BLaER1 (cell line): ENCODE data around the gene LAMA2.

Source experiments
- H3K27ac ChIP-seq: shearing (Covaris generic); formaldehyde crosslinking; 2 replicates; pipeline ENCODE4 v1.8.1; 2022
- H3K27me3 ChIP-seq: shearing (Covaris generic); formaldehyde crosslinking; 2 replicates; pipeline ENCODE4 v1.8.1; 2022
- H3K36me3 ChIP-seq: shearing (Covaris generic); formaldehyde crosslinking; 2 replicates; pipeline ENCODE4 v1.8.1; 2022
- H3K4me1 ChIP-seq: shearing (Covaris generic); formaldehyde crosslinking; 2 replicates; pipeline ENCODE4 v1.8.1; 2022
- H3K4me2 ChIP-seq: shearing (Covaris generic); formaldehyde crosslinking; 2 replicates; pipeline ENCODE4 v1.8.1; 2022
- H3K4me3 ChIP-seq: shearing (Covaris generic); formaldehyde crosslinking; 2 replicates; pipeline ENCODE4 v1.8.1; 2022
- H3K9ac ChIP-seq: shearing (Covaris generic); formaldehyde crosslinking; 2 replicates; pipeline ENCODE4 v1.8.1; 2022
- H3K9me3 ChIP-seq: shearing (Covaris generic); formaldehyde crosslinking; 2 replicates; pipeline ENCODE4 v1.8.1; 2022
- H4K20me1 ChIP-seq: shearing (Covaris generic); formaldehyde crosslinking; 2 replicates; pipeline ENCODE4 v1.8.1; 2022
- Cebpa-rat ChIP-seq: shearing (Covaris generic); IDR thresholded peaks from 2 replicates; pipeline ENCODE4 v1.8.1; 2022

The LAMA2 gene

DNA sequence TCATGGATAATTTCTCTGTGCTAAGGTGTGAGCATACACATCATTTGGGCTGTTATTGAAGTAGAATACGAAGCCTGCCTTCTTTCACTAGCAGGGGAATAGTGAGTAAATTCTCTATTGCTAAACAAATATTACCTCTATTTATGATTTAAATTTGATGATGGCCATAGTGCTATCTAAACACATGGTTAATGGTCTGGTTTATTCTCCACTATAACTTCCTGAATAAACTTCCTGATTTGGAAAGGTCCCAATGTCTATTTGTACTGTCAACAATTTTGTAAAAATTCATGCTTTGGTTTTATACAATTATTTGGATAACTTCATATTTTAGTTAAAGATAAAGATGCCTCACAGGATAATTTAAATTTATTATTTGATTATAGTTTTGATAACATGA, 426.2 kb downstream of the LAMA2 start:
- H3K4me3 ChIP-seq: no peak overlapping the region
- no peak overlapping the region for H3K27ac ChIP-seq
- no peak overlapping the region for H3K4me2 ChIP-seq
- no peaks in the 10 kb centered on the region for H4K20me1 ChIP-seq
- H3K27me3 ChIP-seq: no peaks in the 10 kb centered on the region
- peaks cover 4% of the 10 kb centered on the region; the same call in 1 of the 2 replicates for H3K9me3 ChIP-seq
- H3K36me3 ChIP-seq: no peaks in the 10 kb centered on the region
- no peak for TF ChIP-seq Cebpa-rat
- no peak overlapping the region for H3K9ac ChIP-seq
- H3K4me1 ChIP-seq: no peaks in the 10 kb centered on the region

DNA sequence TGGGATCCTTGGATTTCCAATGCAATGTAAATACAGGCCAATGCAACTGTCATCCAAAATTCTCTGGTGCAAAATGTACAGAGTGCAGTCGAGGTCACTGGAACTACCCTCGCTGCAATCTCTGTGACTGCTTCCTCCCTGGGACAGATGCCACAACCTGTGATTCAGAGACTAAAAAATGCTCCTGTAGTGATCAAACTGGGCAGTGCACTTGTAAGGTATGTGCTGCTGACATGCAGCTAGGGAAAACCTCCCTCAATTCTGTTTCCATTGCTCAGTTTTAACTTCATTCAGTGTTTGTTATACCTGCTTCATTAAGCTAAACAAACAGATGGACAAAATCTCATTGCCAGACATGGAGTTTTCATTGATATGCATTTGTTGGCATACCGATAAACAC, 429.9 kb downstream of the LAMA2 start:
- Histone ChIP-seq H3K27me3 (no peaks in the 10 kb centered on the region), H3K9me3 (peaks cover 4% of the 10 kb centered on the region; the same call in 1 of the 2 replicates), H4K20me1 (no peaks in the 10 kb centered on the region), H3K27ac (no peak overlapping the region), H3K4me3 (no peak overlapping the region), H3K4me2 (no peak overlapping the region), H3K4me1 (no peaks in the 10 kb centered on the region), H3K9ac (no peak overlapping the region), H3K36me3 (no peaks in the 10 kb centered on the region)
- no peak for TF ChIP-seq Cebpa-rat

DNA sequence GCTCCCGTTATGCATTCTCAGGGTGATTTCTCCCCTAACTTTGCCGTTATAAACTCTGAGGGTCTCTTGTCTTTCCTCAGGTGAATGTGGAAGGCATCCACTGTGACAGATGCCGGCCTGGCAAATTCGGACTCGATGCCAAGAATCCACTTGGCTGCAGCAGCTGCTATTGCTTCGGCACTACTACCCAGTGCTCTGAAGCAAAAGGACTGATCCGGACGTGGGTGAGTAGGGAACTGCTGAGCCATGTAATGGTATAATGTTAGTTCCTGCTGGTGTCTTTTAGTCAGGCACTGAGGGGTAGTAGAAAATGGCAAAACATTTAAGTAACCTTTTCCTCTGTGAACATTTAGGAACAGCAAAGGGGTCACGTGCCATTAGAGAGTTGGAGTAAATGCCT, 431.6 kb downstream of the LAMA2 start:
- Histone ChIP-seq H3K9me3 (peaks cover 4% of the 10 kb centered on the region; the same call in 1 of the 2 replicates), H3K9ac (no peak overlapping the region), H3K4me3 (no peak overlapping the region)

DNA sequence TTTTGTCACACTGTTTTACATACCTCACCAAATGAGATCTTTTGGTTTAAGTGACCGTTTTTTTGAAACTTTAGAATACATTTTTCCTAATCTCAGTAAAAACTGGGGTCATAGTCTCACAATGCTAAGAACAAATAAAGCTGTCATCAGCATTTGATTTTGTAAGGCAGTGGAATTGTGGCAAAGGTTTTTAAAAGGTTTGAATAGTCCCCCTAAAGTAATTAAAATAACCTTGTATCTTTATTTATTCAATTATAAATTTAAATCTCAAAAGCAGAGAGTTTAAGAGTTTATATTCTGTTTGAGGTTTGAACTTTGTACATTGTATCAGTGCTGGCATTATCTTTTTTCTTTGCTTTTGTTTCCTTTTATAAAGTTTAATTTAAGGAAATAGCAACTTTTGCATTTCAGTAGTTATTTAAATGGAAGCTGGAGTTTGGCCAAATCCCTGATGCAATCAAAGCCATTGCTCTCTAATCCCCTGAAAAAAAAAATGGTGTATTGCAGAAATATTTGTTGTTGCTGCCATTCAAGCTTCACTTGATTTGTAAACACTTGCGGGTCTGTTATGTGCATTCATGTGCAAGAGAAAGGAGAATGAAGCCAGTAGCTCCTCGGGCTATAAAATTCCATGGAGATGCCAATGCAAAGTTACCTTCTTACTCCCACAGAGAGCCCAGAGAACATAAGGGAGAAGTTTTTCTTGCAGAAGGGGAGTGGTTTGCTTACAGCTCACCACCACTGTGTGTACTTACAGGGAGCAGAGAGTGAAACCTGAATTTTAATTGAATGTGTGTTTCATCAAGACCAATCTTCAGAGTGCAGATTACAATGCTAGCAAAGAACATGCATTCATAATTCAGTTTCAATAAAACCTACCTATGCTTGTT, 435.2 kb downstream of the LAMA2 start:
- no peak overlapping the region for H3K9ac ChIP-seq
- H3K4me1 ChIP-seq: no peaks in the 10 kb centered on the region
- no peak overlapping the region for H3K27ac ChIP-seq
- no peak overlapping the region for H3K4me2 ChIP-seq
- TF ChIP-seq Cebpa-rat: no peak
- no peaks in the 10 kb centered on the region for H4K20me1 ChIP-seq
- no peaks in the 10 kb centered on the region for H3K27me3 ChIP-seq
- no peaks in the 10 kb centered on the region for H3K36me3 ChIP-seq
- H3K9me3 ChIP-seq: no peaks in the 10 kb centered on the region
- no peak overlapping the region for H3K4me3 ChIP-seq

More for the DNA sequence above, 431.6 kb downstream of the LAMA2 start:
- Histone ChIP-seq H3K4me2 (no peak overlapping the region), H3K27ac (no peak overlapping the region), H3K36me3 (no peaks in the 10 kb centered on the region), H4K20me1 (no peaks in the 10 kb centered on the region), H3K4me1 (no peaks in the 10 kb centered on the region), H3K27me3 (no peaks in the 10 kb centered on the region)
- TF ChIP-seq Cebpa-rat: no peak

DNA sequence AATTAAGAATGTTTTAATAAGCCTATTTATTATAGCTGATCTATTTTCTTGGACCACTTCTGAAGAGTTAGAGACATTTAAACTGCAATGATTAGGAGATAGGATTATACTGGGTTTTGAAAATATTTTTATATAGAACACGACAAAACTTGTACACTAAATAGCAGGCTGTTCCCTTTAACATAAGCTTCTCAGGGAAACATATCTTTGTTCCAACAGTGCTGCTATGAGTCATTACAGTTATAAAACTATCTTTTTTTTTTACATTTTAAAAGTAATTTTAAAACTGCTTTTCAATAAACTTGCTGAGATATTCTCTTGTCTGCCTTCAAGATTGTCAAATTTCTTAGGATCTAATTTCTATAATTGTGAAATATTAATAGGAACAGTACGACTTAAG, 438.0 kb downstream of the LAMA2 start:
- TF ChIP-seq Cebpa-rat: no peak
- no peaks in the 10 kb centered on the region for H3K9me3 ChIP-seq
- no peaks in the 10 kb centered on the region for H3K4me1 ChIP-seq
- H4K20me1 ChIP-seq: no peaks in the 10 kb centered on the region
- no peaks in the 10 kb centered on the region for H3K36me3 ChIP-seq
- H3K27ac ChIP-seq: no peak overlapping the region
- H3K4me2 ChIP-seq: no peak overlapping the region
- no peak overlapping the region for H3K4me3 ChIP-seq
- no peaks in the 10 kb centered on the region for H3K27me3 ChIP-seq
- no peak overlapping the region for H3K9ac ChIP-seq

DNA sequence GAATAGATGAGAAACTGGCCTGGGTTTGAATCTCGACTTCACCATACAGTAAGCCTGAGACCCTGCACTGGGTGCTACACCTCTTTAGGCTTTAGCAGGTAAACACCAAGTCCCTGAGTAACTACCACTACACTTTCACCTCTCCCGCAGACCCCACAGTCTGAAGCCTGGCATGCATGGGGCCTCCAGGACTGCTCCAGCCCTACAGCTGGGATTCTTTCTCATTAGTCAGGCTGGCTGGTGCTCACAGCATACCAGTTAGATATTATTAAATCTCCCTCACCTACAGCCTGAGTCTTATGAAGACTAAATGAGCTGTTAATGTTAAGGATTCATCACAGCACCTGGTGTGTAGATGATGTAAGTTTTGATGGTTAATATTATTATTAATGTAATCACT, 438.4 kb downstream of the LAMA2 start:
- Histone ChIP-seq H4K20me1 (no peaks in the 10 kb centered on the region), H3K4me2 (no peak overlapping the region), H3K27me3 (no peaks in the 10 kb centered on the region), H3K36me3 (no peaks in the 10 kb centered on the region), H3K4me3 (no peak overlapping the region), H3K4me1 (no peaks in the 10 kb centered on the region), H3K9ac (no peak overlapping the region), H3K27ac (no peak overlapping the region), H3K9me3 (no peaks in the 10 kb centered on the region)
- no peak for TF ChIP-seq Cebpa-rat

DNA sequence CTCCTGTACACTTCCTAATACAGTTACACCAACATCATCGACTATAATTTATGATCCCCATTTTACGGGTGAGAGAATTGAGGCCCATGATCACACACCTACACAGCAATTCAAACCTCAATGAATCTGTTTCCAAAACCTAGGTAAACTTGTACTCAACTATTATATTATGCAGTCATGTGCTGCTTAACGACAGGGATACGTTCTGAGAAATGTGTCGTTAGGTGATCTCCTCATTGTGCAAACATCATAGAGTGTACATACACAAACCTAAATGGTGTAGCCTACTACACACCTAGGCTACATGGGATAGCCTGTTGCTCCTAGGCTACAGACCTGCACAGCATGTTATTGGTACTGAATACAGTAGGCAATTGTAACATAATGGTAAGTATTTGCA, 441.4 kb downstream of the LAMA2 start:
- no peak for TF ChIP-seq Cebpa-rat
- Histone ChIP-seq H3K4me3 (no peak overlapping the region), H3K4me1 (no peaks in the 10 kb centered on the region), H3K27me3 (no peaks in the 10 kb centered on the region), H3K36me3 (no peaks in the 10 kb centered on the region), H3K27ac (no peak overlapping the region), H4K20me1 (no peaks in the 10 kb centered on the region), H3K9me3 (no peaks in the 10 kb centered on the region), H3K9ac (no peak overlapping the region), H3K4me2 (no peak overlapping the region)

DNA sequence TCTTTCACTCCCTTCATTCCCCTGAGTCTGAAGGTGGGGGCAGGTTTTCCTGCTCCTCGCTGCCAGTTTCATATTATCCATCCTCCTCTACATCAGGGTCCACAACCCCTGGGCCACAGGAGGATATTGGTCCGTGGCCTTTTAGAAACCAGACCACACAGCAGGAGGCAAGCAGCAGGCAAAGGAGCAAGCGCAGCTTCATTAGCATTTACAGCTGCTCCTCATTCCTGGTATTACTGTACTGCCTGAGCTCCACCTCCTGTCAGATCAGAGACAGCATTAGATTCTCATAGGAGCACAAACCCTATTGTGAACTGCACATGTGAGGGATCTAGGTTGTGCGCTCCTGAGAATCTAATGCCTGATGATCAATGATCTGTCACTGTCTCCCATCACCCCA, 446.7 kb downstream of the LAMA2 start:
- H4K20me1 ChIP-seq: no peaks in the 10 kb centered on the region
- H3K4me2 ChIP-seq: no peak overlapping the region
- no peaks in the 10 kb centered on the region for H3K9me3 ChIP-seq
- no peak overlapping the region for H3K27ac ChIP-seq
- H3K4me3 ChIP-seq: no peak overlapping the region
- H3K36me3 ChIP-seq: no peaks in the 10 kb centered on the region
- H3K4me1 ChIP-seq: no peaks in the 10 kb centered on the region
- no peak overlapping the region for H3K9ac ChIP-seq
- no peak for TF ChIP-seq Cebpa-rat
- no peaks in the 10 kb centered on the region for H3K27me3 ChIP-seq

DNA sequence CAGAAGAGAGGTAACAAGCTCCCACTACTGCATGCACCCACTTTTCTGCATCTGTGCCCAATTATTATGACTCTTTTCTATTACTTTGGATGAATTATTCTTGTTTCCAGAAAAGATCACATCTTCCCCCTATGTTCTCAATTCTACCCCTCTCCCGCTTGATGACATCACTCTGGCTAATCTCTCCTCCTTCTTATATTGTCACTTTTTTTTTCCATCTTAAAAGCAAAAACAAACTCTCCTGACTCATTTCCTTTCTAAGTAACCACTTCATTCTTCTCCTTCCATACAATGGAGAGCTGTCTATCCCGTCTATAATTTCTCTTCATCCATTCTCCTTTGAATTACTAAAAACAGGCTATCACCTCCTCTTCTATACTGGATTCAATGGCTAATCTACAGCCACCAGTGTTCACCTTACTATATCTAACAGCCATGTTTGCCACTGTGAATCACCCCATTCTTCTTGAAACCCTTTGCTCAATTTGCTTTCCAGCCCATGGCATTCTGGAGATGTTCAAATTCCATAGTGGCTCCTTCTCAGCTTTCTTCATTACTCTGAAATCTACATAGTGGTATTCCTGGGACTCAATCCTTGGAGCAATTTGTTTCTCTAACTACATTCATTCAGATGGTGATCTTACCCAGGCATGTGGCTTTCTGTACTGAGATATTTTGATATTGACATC, 448.7 kb downstream of the LAMA2 start:
- no peak overlapping the region for H3K4me3 ChIP-seq
- TF ChIP-seq Cebpa-rat: no peak
- no peak overlapping the region for H3K9ac ChIP-seq
- no peaks in the 10 kb centered on the region for H3K4me1 ChIP-seq
- H3K9me3 ChIP-seq: no peaks in the 10 kb centered on the region
- H4K20me1 ChIP-seq: no peaks in the 10 kb centered on the region
- no peak overlapping the region for H3K27ac ChIP-seq
- H3K4me2 ChIP-seq: no peak overlapping the region
- H3K36me3 ChIP-seq: no peaks in the 10 kb centered on the region
- H3K27me3 ChIP-seq: no peaks in the 10 kb centered on the region

DNA sequence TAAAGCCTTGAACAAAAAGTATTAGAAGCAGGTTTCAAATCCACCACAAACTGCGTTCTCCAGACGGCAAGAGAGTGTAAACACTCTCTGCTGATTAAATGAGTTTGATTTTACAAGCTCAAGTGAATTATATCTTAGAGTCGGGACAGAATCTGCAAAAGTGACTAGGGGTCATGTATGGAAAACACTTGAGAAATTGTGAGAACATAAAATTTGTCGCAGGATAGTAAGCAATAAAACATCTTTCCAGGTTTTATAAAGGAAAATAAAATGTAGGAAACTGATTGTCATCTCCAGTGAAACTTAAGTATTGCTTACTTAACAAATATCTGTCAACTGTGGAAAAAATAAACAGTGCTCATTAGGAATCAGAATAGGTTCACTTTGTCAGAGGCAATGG, 452.9 kb downstream of the LAMA2 start:
- TF ChIP-seq Cebpa-rat: no peak
- H3K4me1 ChIP-seq: no peaks in the 10 kb centered on the region
- no peaks in the 10 kb centered on the region for H3K9me3 ChIP-seq
- no peak overlapping the region for H3K9ac ChIP-seq
- no peaks in the 10 kb centered on the region for H4K20me1 ChIP-seq
- no peak overlapping the region for H3K4me2 ChIP-seq
- no peak overlapping the region for H3K27ac ChIP-seq
- no peak overlapping the region for H3K4me3 ChIP-seq
- H3K36me3 ChIP-seq: no peaks in the 10 kb centered on the region
- no peaks in the 10 kb centered on the region for H3K27me3 ChIP-seq
